Measurements from ENCODE around the gene CTSZ.

The CTSZ gene

GRCh38 chr20:59032023-59032712, 25.1 kb upstream of the CTSZ start, which contains the start of gene ATP5F1E:
TSS of gene ATP5F1E (minus strand) at chr20:59032335. CDS start at chr20:59032251, 84 bp downstream.
- H3K9me3 ChIP-seq (ENCODE audit: control insufficient read depth, low read length) = no peaks in the 10 kb centered on the region
- no peaks in the 10 kb centered on the region for H3K27me3 ChIP-seq (ENCODE audit: control insufficient read depth, insufficient read depth, low read length, poor library complexity, severe bottlenecking)
- H3K36me3 ChIP-seq (ENCODE audit: control insufficient read depth, insufficient read depth, low read length) = peaks cover 29% of the 10 kb centered on the region
- whole genome bisulfite sequencing, 2 experiments = 0% methylated on average over 86 of the region's 86 CpGs
- peaks cover 7% of the 10 kb centered on the region for H3K4me1 ChIP-seq (ENCODE audit: control insufficient read depth, insufficient read depth, low read length)
- peak within 1 kb of the TSS; percentile 79 for H3K27ac ChIP-seq (ENCODE audit: insufficient read depth, low read depth, low read length, poor library complexity, severe bottlenecking)
- H3K4me3 ChIP-seq (ENCODE audit: insufficient read depth, low read depth, low read length) = peak within 1 kb of the TSS; percentile 98

GRCh38 chr20:59031564-59032022, 24.5 kb upstream of the CTSZ start:
- H3K27me3 ChIP-seq (ENCODE audit: control insufficient read depth, insufficient read depth, low read length, poor library complexity, severe bottlenecking) = no peaks in the 10 kb centered on the region
- H3K4me1 ChIP-seq (ENCODE audit: control insufficient read depth, insufficient read depth, low read length) = peaks cover 7% of the 10 kb centered on the region
- WGBS, 2 experiments = 25 to 32% methylated on average over 13 of the region's 13 CpGs
- peak overlapping the region; percentile 98 for H3K4me3 ChIP-seq (ENCODE audit: insufficient read depth, low read depth, low read length)
- H3K27ac ChIP-seq (ENCODE audit: insufficient read depth, low read depth, low read length, poor library complexity, severe bottlenecking) = no peak overlapping the region
- peaks cover 29% of the 10 kb centered on the region for H3K36me3 ChIP-seq (ENCODE audit: control insufficient read depth, insufficient read depth, low read length)
- no peaks in the 10 kb centered on the region for H3K9me3 ChIP-seq (ENCODE audit: control insufficient read depth, low read length)

GRCh38 chr20:59030911-59031563, 24.0 kb upstream of the CTSZ start:
- Histone ChIP-seq H3K36me3 (ENCODE audit: control insufficient read depth, insufficient read depth, low read length) (peaks cover 25% of the 10 kb centered on the region), H3K4me3 (ENCODE audit: insufficient read depth, low read depth, low read length) (peak overlapping the region; percentile 98), H3K27ac (ENCODE audit: insufficient read depth, low read depth, low read length, poor library complexity, severe bottlenecking) (no peak overlapping the region), H3K9me3 (ENCODE audit: control insufficient read depth, low read length) (no peaks in the 10 kb centered on the region), H3K4me1 (ENCODE audit: control insufficient read depth, insufficient read depth, low read length) (peaks cover 7% of the 10 kb centered on the region), H3K27me3 (ENCODE audit: control insufficient read depth, insufficient read depth, low read length, poor library complexity, severe bottlenecking) (no peaks in the 10 kb centered on the region)
- 80 to 82% methylated on average over 7 of the region's 7 CpGs for WGBS, 2 experiments

GRCh38 chr20:59028812-59029211, 21.8 kb upstream of the CTSZ start:
- H3K36me3 ChIP-seq (ENCODE audit: control insufficient read depth, insufficient read depth, low read length) = peaks cover 40% of the 10 kb centered on the region
- H3K9me3 ChIP-seq (ENCODE audit: control insufficient read depth, low read length) = no peaks in the 10 kb centered on the region
- no peaks in the 10 kb centered on the region for H3K27me3 ChIP-seq (ENCODE audit: control insufficient read depth, insufficient read depth, low read length, poor library complexity, severe bottlenecking)
- no peak overlapping the region for H3K4me3 ChIP-seq (ENCODE audit: insufficient read depth, low read depth, low read length)
- peaks cover 7% of the 10 kb centered on the region for H3K4me1 ChIP-seq (ENCODE audit: control insufficient read depth, insufficient read depth, low read length)
- WGBS, 2 experiments = 72 to 74% methylated on average over 2 of the region's 2 CpGs
- no peak overlapping the region for H3K27ac ChIP-seq (ENCODE audit: insufficient read depth, low read depth, low read length, poor library complexity, severe bottlenecking)

GRCh38 chr20:59027741-59028320, 20.8 kb upstream of the CTSZ start:
- no peaks in the 10 kb centered on the region for H3K9me3 ChIP-seq (ENCODE audit: control insufficient read depth, low read length)
- H3K36me3 ChIP-seq (ENCODE audit: control insufficient read depth, insufficient read depth, low read length) = peaks cover 42% of the 10 kb centered on the region
- 82 to 84% methylated on average over 8 of the region's 8 CpGs for WGBS, 2 experiments
- peaks cover 7% of the 10 kb centered on the region for H3K4me1 ChIP-seq (ENCODE audit: control insufficient read depth, insufficient read depth, low read length)
- no peak overlapping the region for H3K4me3 ChIP-seq (ENCODE audit: insufficient read depth, low read depth, low read length)
- no peaks in the 10 kb centered on the region for H3K27me3 ChIP-seq (ENCODE audit: control insufficient read depth, insufficient read depth, low read length, poor library complexity, severe bottlenecking)
- H3K27ac ChIP-seq (ENCODE audit: insufficient read depth, low read depth, low read length, poor library complexity, severe bottlenecking) = no peak overlapping the region

GRCh38 chr20:59026904-59027740, 20.1 kb upstream of the CTSZ start:
- Histone ChIP-seq H3K4me1 (ENCODE audit: control insufficient read depth, insufficient read depth, low read length) (peaks cover 7% of the 10 kb centered on the region), H3K27me3 (ENCODE audit: control insufficient read depth, insufficient read depth, low read length, poor library complexity, severe bottlenecking) (no peaks in the 10 kb centered on the region), H3K27ac (ENCODE audit: insufficient read depth, low read depth, low read length, poor library complexity, severe bottlenecking) (no peak overlapping the region), H3K4me3 (ENCODE audit: insufficient read depth, low read depth, low read length) (no peak overlapping the region), H3K36me3 (ENCODE audit: control insufficient read depth, insufficient read depth, low read length) (peaks cover 42% of the 10 kb centered on the region), H3K9me3 (ENCODE audit: control insufficient read depth, low read length) (no peaks in the 10 kb centered on the region)
- 80 to 85% methylated on average over 5 of the region's 5 CpGs for WGBS, 2 experiments

DNA sequence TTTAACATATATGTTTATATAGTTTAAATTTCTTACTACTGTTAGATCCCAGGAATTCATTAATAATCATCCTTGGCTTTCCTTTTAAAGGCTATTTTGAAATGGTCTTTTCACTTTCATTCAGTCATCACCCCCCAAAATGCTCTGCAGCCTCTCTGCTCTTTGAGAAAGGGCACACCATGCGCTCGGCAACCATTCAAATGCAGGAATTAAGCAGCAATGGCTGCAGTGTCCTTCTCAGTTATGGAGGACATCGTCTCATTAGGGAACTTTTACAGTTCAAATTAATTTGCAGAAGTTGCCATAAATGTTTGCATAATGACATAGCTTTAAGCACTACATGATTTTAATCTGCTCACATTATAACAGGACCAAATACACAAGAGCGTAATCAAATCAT, 18.5 kb upstream of the CTSZ start:
- 62 to 67% methylated on average over 4 of the region's 4 CpGs for WGBS, 2 experiments

GRCh38 chr20:59025086-59025485, 18.0 kb upstream of the CTSZ start:
- Histone ChIP-seq H3K4me1 (ENCODE audit: control insufficient read depth, insufficient read depth, low read length) (no peaks in the 10 kb centered on the region), H3K27ac (ENCODE audit: insufficient read depth, low read depth, low read length, poor library complexity, severe bottlenecking) (no peak overlapping the region), H3K4me3 (ENCODE audit: insufficient read depth, low read depth, low read length) (no peak overlapping the region), H3K27me3 (ENCODE audit: control insufficient read depth, insufficient read depth, low read length, poor library complexity, severe bottlenecking) (no peaks in the 10 kb centered on the region), H3K9me3 (ENCODE audit: control insufficient read depth, low read length) (no peaks in the 10 kb centered on the region), H3K36me3 (ENCODE audit: control insufficient read depth, insufficient read depth, low read length) (peaks cover 40% of the 10 kb centered on the region)
- WGBS, 2 experiments = 88 to 92% methylated on average over 2 of the region's 2 CpGs

More for the DNA sequence above, 18.5 kb upstream of the CTSZ start:
- no peak overlapping the region for H3K27ac ChIP-seq (ENCODE audit: insufficient read depth, low read depth, low read length, poor library complexity, severe bottlenecking)
- H3K4me1 ChIP-seq (ENCODE audit: control insufficient read depth, insufficient read depth, low read length) = no peaks in the 10 kb centered on the region
- H3K36me3 ChIP-seq (ENCODE audit: control insufficient read depth, insufficient read depth, low read length) = peaks cover 42% of the 10 kb centered on the region
- H3K27me3 ChIP-seq (ENCODE audit: control insufficient read depth, insufficient read depth, low read length, poor library complexity, severe bottlenecking) = no peaks in the 10 kb centered on the region
- H3K4me3 ChIP-seq (ENCODE audit: insufficient read depth, low read depth, low read length) = no peak overlapping the region
- no peaks in the 10 kb centered on the region for H3K9me3 ChIP-seq (ENCODE audit: control insufficient read depth, low read length)

GRCh38 chr20:59024111-59024530, 17.1 kb upstream of the CTSZ start:
- no peak overlapping the region for H3K4me3 ChIP-seq (ENCODE audit: insufficient read depth, low read depth, low read length)
- 96% methylated on average over 24 of the region's 24 CpGs for WGBS, 2 experiments
- H3K36me3 ChIP-seq (ENCODE audit: control insufficient read depth, insufficient read depth, low read length) = peaks cover 33% of the 10 kb centered on the region
- no peaks in the 10 kb centered on the region for H3K9me3 ChIP-seq (ENCODE audit: control insufficient read depth, low read length)
- H3K27ac ChIP-seq (ENCODE audit: insufficient read depth, low read depth, low read length, poor library complexity, severe bottlenecking) = no peak overlapping the region
- H3K27me3 ChIP-seq (ENCODE audit: control insufficient read depth, insufficient read depth, low read length, poor library complexity, severe bottlenecking) = no peaks in the 10 kb centered on the region
- no peaks in the 10 kb centered on the region for H3K4me1 ChIP-seq (ENCODE audit: control insufficient read depth, insufficient read depth, low read length)
